ENCODE results near the gene TRIO.

TRIO gene

GRCh38 chr5:14250748-14251701 is 107.9 kb downstream of the TRIO start:
- DNase-seq: no peak

- no peak for DNase-seq
These were observed 108.6 kb downstream of the TRIO start for GRCh38 chr5:14251733-14252132.

GRCh38 chr5:14252793-14253192 is 109.7 kb downstream of the TRIO start:
- no peak for DNase-seq

- DNase-seq: no peak
These were observed 111.5 kb downstream of the TRIO start for GRCh38 chr5:14254686-14255085.

- DNase-seq: no peak
These were observed 113.0 kb downstream of the TRIO start for GRCh38 chr5:14256026-14256690.

GRCh38 chr5:14256756-14257393 is 113.7 kb downstream of the TRIO start:
- no peak for DNase-seq

GRCh38 chr5:14257995-14258403 is 114.9 kb downstream of the TRIO start:
- no peak for DNase-seq

GRCh38 chr5:14258840-14259239 is 115.7 kb downstream of the TRIO start:
- no peak for DNase-seq

- DNase-seq: no peak
These were observed 117.5 kb downstream of the TRIO start for GRCh38 chr5:14260637-14261036.

- no peak for DNase-seq
These were observed 118.1 kb downstream of the TRIO start for GRCh38 chr5:14261235-14261634.

- DNase-seq: no peak
These were observed 118.9 kb downstream of the TRIO start for GRCh38 chr5:14261856-14262611.

GRCh38 chr5:14263113-14263512 is 120.0 kb downstream of the TRIO start:
- no peak for DNase-seq

- DNase-seq: no peak
These were observed 120.6 kb downstream of the TRIO start for GRCh38 chr5:14263699-14264098.

GRCh38 chr5:14264605-14265316 is 121.6 kb downstream of the TRIO start:
- DNase-seq: peak; percentile 42

- no peak for DNase-seq
These were observed 122.4 kb downstream of the TRIO start for GRCh38 chr5:14265570-14265969.

GRCh38 chr5:14266171-14266570 is 123.0 kb downstream of the TRIO start:
- DNase-seq: no peak

GRCh38 chr5:14266686-14267085 is 123.5 kb downstream of the TRIO start:
- no peak for DNase-seq

- DNase-seq: no peak
These were observed 124.2 kb downstream of the TRIO start for GRCh38 chr5:14267166-14267838.

GRCh38 chr5:14267991-14268708 is 125.0 kb downstream of the TRIO start:
- DNase-seq: no peak

GRCh38 chr5:14268738-14269137 is 125.6 kb downstream of the TRIO start:
- no peak for DNase-seq

GRCh38 chr5:14269395-14269794 is 126.3 kb downstream of the TRIO start:
- DNase-seq: no peak

All from cortex of kidney (tissue), 1 donor.